Measurements from ENCODE around the gene HSDL1.
A peak's percentile ranks its signal among the peaks of the same experiment; 100 is the strongest.

The HSDL1 gene

DNA sequence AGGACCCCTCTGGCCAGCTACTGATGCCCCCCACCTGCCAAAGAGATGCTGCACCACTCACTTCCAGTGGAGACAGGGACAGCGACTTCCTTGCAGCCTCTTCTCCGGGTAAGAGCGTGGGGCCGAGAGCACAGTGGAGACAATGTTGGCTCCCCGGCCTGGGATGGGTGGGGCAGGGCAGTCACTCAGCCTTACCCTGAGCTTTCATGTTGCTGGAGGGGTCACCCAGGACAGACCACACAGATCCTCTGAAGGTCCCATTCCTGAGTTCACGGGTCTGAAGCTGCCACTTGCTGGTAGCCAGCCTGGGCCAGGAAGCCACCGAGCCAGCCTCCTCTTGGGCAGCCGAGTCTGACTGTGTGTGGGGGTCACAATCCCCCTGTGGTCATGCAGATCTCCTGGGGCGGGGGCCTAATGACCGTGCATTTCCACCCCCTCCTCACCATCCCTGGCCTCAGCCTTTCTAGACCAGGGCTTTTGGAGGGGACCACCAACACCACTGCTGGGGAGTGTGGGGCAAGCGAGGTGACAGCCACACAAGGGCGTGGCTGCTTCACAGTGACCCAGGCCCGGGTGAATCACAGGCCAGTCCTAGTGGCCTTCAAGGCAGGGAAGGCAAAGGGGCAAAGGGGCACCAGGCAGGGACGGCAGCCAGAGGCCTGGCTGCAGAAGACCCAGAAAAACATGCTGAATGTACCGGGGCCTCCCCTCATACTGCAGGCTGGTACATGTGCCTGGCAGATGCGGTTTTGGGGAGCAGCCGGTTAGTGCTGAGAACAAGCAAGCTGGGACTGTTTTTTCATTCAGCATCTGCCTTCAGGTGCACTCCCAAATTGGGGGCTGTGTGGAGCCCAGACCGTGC, 31.4 kb upstream of the HSDL1 start:
- DNase-seq (ENCODE audit: low read depth in 2 of 2): no peak

DNA sequence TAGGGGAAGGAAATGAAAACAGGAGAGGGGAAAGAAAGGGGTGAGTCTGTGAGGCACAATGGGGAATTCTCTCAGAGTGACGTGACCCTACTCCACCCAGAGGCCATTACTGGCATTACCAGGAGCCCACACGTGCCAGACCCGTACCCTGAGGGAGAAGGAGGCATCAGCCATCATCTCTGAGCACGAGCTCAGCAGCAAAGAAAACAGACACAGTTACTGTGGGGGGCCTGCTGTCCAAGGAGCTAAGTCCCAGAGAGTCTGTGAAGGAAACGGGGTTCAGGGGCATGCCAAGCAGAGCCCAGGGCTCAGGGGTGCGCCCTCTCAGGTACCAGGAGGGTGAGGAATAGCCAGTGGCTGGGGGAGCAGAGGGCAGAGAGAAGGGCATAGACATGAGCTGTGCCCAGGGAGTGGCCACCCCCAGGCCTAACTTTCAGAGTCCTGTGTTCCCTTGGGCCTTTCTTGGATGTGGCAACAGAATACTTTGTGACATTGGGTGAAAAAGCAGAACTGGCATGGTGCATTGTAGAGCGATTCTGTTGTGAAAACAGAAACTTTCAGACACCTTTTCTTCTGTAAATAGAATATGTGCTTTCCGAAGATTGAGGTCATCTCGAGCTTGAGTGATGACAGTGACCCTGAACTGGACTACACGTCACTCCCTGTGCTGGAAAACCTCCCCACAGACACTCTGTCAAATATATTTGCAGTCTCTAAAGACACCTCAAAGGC, 30.5 kb upstream of the HSDL1 start:
- DNase-seq (ENCODE audit: low read depth in 2 of 2): peak; percentile 16 to 39

DNA sequence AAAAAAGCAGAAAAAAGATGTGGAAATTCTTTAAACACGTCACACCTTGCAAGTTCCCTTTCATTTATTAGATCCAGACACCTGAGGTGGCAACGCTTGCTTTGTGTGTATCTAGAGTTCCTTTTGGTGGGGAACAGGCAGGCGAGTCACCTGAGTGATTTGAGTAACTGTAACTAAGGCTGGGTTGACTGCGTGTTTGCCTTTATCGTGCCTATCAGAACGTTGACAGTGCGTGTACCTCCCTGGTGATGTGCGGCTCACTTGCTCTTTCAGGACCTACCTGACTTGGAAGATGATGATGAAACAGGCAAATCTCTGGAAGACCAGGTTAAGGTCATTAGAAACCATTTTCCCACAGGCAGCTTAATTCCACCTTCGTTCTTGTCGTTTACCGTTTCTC, 29.4 kb upstream of the HSDL1 start:
- no peak for DNase-seq (ENCODE audit: low read depth in 2 of 2)

DNA sequence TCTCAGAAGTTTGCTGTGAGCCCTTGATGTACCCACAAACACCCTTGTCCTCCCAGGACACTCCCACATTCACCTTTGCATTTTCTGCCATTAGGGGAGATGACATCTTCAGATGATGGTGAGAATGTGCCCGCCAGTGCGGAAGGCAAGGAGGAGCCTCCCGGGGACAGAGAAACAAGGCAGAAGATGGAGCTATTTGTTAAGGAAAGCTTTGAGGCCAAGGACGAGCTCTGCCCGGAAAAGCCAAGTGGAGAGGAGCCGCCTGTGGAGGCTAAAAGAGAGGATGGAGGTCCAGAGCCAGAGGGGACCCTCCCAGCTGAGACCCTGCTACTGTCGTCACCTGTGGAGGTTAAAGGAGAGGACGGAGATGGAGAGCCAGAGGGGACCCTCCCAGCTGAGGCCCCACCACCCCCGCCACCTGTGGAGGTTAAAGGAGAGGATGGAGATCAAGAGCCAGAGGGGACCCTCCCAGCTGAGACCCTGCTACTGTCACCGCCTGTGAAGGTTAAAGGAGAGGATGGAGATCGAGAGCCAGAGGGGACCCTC, 24.9 kb upstream of the HSDL1 start:
- DNase-seq (ENCODE audit: low read depth in 2 of 2): no peak

DNA sequence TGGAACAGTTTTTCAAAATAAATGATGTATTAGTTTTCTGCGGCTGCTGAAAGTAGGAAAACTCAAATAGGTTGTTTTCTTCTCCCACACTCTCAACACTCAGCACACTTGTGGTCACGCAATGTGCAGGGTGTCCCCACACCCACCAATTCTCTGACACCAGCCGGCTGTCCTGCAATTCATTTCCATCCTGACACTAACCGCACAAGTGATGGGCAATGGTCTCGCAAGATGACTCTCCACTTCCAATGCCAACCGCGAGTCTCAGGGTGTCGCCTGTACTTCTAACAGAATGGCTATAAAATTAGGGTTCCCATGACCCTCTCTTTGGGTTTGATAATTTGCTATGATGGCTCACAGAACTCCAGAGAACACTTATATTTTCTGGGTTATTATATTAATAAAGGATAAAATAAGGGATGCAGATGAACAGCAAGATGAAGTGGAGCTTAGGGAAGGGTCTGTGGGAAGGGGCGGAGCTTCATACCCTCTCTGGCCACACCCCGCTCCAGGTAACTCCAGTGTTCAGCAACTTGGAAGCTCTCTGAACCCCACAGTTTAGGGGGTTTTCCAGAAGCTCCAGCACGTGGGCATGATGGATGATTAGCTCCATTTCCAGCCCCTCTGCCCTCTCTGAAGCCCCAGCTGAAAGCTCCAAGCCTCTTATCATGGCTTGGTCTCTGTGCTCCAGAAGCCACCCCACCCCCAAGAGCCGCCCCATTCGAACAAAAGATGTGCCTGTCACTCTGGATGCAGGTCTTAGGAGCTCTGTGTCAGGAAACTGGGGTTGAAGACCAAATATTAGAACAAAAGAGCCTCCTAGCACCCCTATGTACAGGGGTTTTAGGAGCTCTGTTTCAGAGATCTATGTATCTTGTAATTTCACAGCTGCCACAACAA, 22.1 kb upstream of the HSDL1 start:
- no peak for DNase-seq (ENCODE audit: low read depth in 2 of 2)

DNA sequence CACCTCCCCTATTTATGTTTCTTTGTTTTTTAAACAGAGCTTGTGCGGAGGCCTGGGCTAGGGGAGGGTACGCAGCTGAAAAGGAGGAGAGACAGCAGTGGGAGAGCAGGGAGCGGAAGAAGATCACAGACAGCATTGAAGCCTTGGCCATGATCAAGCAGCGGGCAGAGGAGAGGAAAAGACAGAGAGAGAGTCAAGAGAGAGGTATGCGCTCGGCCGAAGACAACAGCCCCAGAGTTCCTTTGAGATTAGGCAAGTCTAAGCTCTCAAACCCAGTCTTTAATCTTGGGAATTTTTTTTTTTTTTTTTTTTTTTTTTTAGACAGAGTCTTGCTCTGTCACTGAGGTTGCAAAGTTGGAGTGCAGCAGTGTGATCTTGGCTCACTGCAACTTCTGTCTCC, 20.8 kb upstream of the HSDL1 start:
- no peak for DNase-seq (ENCODE audit: low read depth in 2 of 2)

DNA sequence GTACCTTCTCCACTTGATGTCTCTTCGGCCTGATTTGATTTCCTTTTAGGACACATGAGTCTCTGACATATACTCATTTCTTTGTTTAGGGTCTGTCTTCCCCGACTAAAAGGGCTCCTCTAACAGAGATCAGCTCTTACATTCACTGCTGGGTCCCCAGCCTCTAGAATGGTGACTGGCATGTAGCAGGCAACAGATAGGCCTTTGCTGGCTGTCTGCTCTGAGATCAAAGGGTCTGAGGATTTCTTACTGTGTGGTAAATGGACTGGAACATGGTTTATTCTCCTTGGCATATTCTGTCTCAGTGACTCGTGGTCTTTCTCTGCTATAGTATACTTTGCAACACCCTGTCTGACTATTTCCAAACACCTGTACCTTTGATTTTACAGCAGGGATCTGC, 16.8 kb upstream of the HSDL1 start:
- no peak for DNase-seq (ENCODE audit: low read depth in 2 of 2)

DNA sequence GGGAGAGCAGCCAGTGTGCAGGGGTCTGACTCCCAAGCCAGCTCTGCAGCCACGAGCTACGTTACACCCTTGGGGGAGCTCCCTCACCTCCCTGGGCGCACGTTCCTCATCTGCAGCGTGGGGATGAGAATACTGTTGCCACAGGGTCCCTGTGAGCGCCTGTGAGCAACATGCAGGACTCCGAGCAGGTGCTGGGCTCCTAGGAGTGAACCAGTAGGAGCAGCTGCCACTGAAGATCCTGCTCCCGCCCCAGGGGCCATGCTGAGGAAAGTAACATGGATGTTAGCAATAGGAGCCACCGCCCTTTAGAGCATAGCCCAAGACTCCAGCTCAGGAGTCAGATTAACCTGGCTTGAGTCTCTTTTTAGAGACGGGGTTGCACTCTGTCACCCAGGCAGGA, 16.1 kb upstream of the HSDL1 start:
- DNase-seq (ENCODE audit: low read depth in 2 of 2): no peak

DNA sequence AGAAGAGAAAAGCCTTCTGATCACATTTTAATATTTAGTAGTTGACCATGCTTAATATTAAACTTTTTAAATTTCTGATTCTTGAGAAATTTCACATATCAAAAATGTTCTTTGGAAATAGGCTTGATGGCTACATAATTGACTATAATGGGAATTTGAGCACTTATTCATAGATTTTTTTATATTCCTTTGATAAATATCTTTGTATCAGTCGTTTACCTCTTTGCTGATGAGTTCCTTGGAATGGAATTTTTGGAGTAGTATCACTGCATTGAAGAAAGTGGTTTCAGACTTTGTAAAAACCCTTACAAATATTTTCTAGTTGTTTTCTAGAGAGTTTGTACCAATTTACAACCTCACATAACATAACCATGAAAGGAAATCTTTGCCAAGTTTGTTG, 14.8 kb upstream of the HSDL1 start:
- no peak for DNase-seq (ENCODE audit: low read depth in 2 of 2)

DNA sequence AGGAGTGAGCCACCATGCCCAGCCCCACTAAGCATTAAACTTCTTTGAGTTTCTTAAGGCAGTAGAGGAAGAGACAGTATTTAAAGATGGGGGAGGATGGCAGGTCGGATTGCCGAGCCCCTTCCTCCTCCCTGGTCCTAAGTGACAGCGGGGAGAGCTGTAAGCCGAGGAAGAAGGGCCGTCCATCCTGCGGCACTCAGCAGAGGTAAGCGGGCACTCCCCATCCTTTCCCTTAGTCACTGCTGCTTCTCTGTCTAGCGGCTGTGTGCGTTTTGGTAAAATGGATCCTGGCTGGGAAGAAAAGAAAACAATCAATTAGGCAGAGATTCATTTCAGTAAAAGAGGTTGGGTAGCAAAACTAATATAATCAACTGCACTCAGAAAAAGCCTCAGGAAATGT, 14.0 kb upstream of the HSDL1 start:
- no peak for DNase-seq (ENCODE audit: low read depth in 2 of 2)

DNA sequence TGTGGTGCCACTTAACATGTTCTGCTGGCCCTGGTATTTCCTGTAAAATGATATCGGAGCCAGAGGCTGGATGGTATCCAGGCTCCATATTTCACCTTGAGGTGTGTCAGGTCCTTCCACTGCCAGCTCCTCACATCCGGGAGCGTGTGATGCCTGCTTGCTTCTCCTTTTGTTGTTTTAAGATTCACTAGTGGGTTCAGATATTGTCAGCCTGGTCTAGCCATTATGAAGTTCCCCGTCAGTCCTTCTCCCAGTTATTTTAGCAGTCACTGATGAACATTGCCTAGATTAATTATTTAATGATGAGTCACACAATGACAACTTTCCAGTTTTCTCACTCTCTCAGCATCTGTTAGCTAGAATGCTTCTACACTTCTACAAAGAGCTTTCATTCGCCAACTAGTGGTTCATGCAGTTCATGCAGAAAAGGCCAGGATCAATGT, 11.4 kb upstream of the HSDL1 start:
- no peak for DNase-seq (ENCODE audit: low read depth in 2 of 2)

DNA sequence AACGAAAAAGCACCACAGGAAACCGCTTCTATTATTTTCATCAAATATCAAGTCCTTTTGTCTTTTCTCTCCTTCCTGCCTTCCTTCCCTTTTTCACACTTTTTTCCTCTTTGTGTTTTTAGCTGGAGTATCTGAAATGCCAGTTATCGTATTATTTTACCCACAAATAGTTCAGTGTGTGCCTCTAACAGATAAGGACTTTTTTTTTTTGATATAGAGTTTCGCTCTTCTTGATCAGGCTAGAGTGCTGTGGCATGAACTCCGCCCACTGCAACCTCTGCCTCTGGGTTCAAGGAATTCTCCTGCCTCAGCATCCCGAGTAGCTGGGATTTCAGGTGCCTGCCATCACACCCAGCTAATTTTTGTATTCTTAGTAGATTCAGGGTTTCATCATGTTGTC, 10.8 kb upstream of the HSDL1 start:
- DNase-seq (ENCODE audit: low read depth in 2 of 2): no peak

DNA sequence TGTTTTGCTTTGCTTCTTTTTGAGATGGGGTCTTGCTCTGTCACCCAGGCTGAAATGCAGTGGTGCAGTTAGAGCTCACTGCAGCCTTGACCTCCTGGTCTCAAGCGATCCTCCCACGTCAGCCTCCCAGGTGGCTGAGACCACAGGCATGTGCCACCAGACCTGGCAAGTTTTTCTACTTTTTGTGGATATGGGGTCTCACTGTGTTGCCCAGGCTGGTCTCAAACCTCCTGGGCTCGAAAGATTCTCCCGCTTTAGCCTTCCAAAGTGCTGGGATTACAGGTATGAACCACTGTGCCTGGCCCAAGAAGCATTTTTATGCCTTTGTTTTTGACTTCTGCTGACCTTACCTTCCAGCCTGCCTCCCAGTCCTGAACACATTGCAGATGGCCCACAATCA, 10.2 kb upstream of the HSDL1 start:
- no peak for DNase-seq (ENCODE audit: low read depth in 2 of 2)

DNA sequence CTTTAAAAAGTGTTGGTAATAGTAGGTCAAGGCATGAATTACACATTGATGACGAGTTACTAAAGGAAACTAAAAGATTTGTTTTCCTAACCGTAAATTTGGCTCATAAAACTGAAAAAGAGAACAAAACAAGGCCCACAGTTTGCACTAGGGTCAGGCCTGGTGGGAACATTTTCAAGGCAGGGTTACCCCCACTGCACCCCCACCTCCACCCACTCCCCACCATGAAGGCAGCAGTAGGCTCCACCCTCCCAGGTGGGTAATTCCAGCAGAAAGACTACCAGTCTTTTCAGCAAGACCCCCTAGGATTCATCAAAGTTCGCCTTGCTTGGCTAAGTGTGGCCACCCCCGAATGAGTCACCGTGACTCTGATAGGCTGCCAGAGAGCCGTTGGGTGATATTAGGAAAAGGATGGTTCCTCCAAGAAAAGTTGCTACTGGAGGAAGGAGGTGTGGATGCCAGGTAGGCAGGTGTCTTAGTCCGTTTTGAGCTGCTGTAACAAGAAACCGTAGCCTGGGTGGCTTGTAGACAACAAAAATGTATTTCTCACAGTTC, 8.8 kb upstream of the HSDL1 start:
- no peak for DNase-seq (ENCODE audit: low read depth in 2 of 2)

DNA sequence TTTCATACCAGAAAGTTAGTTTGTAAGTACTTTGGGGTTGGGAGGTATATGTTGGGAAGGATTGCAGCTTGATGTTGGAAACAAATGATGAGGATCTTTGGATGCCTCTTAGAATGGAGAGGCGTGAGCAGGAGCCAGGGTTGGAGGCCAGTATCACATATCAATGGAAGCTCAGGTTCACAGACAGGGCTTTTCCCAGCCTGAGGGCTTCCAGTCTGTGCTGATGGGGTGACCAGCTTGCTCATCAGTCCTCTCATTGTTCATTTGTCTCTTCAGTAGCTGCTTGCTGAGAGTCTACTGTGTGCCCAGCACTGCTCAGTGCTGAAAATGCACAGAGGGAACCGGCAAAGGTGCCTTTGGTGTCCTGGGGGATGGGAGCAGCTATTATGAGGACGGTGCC, 5.9 kb upstream of the HSDL1 start:
- no peak for DNase-seq (ENCODE audit: low read depth in 2 of 2)

DNA sequence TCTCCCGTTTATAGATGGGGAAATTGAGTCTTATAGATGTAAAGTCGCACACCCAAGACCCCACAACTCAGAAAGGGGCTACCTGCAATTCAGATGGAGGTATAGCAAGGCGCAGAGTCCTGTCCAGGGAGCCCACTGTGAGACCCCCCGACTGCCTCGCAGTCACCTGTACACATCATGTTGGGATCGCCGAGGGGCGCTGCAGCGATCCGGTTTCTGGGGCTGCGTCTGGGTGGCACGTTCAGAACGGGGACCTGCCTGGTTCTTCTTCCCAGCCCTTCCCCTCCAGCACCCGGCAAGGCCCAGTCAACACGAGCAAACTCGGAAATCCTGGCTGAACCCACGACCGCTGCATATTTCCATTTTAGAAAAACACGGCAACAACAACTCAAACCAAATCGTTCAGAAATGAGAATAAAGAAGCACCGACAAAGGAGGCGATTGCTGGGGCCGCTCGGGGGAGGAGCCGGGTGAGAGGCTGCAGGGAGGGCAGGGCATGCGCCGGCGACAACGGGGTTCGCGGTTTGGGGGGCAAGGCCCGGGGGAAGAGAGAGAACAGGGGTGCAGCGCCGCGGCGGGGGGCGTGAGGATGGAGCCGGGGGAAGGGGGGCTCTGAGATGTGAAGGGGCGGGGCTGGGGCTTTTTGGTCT, 643 bp downstream of the HSDL1 start:
- peak in 1 of 2 donors; percentile 30 for DNase-seq (ENCODE audit: low read depth in 2 of 2)

DNA sequence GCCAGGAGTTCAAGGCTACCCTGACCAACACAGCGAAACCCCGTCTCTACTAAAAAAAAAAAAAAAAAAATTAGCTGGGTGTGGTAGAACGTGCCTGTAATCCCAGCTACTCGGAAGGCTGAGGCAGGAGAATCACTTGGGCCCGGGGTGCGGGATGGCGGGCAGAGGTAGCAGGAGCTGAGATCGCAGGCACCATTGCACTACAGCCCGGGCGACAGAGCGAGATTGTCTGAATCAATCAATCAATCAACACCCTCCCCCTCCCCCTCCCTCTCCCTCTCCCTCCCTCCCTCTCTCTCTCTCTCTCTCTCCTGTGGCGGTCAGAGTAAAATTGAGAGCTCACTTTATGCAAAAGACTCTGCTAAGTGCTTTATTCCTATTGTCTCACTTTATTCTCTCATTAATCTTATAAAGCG, 1.2 kb downstream of the HSDL1 start:
- no peak for DNase-seq (ENCODE audit: low read depth in 2 of 2)

DNA sequence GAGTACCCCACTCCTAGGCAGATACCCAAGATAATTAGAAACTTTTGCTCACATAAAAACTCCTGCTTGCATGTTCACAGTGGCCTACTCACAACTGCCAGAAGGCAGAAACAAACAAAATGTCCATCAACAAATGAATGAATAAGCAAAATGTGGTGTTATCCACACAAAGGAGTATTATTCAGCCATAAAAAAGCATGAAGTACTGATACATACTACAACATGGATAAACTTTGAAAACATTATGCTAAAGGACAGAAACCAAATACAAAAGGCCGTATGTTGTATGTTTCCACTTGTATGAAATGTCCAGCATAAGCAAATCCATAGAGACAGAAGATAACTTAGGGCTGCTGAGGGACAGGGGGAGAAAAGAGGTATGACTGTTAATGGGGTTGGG, 1.9 kb downstream of the HSDL1 start:
- no peak for DNase-seq (ENCODE audit: low read depth in 2 of 2)

DNA sequence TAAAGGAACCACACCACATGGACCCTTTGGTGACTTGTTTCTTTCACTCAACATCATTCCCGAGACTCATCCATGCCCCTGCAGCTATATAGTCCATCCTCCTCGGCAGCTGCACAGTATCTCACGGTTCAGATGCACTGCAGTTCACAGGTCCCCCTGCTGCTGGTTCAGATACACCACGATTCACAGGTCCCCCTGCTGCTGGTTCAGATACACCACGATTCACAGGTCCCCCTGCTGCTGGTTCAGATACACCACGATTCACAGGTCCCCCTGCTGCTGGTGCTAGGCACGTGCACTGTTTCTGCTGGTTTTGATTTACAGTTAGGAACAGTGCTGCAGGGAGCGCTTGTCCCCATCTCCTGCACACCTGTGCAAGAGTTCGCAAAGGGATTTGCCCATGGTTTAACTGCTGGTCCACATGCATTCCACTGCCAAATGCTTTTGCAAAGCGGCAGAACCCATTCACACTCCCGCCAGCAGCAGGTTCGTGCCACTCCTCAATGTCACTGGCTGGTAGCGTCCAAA, 3.8 kb downstream of the HSDL1 start:
- no peak for DNase-seq (ENCODE audit: low read depth in 2 of 2)

DNA sequence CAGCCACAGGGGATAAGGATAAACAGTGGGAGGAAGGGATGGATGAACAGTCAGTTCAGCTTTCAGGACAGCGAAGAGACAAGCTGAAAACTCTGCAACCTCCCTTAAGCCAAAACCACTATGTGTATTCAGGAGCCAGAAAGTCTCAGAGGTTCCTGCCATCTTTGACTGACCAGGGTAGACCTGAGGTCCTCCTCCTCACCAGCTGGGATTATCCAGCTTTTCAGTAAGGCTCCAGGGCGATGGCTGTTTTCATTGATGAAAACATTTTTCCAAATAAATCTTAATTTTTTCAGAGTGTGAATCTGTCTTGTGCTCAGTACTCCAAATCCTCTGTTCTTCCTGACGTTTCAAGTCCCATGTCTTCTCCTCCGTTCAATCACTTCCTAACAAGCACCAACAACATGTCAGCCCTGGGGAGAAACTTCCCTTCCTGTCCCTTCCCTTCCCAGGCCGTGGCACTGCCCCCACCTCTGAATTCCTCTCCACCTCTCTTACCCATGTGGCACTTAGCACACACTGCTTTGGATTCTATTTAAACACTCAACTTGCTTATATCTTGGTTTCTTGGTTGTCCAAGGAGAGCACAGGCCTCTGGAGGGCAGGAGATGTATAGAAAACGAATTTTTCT, 5.2 kb downstream of the HSDL1 start:
- DNase-seq (ENCODE audit: low read depth in 2 of 2): no peak
